ENCODE data around the gene CLCNKB. TPM values are rescaled to one million over a fixed set of nuclear protein-coding genes. Genes with fewer than 3 reads are reported as not detected.
"Not testable (repeated sequence)": the region's sequence is repeated elsewhere in the genome, so short reads cannot be mapped to it uniquely, and the experiment has no call there.

Gene CLCNKB
- total and polyA plus RNA-seq, 2 of the 13 experiments (the other 11 are each of a cell fraction or from before 2014, with no cell fraction given): 0.04 TPM; not detected in 1

DNA sequence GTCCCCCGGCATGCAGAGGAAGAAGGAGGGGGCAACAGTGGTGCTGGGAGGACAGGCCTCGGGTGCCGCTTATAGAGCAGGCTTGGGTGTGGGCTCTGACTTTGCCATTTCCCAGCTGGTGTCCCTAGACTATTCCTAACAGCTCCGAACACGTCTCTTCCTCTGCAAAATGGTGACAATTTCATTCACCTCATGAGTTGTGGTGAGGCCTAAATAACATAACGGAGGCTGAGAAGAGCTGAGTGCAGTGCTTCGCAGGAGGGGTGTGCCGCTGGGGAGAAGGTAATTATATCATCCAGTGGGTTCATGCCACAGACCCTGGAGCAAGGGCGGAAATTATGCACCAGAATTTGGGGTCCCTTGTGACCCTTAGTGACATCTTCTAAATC, 19.1 kb downstream of the CLCNKB start:
- H3K79me2 ChIP-seq (ENCODE audit: insufficient read depth, low read length); H4K20me1 ChIP-seq (ENCODE audit: insufficient read depth, low read length); BruUV-seq (replicated peaks); H3K9me3 ChIP-seq (ENCODE audit: low read length); H3K27ac ChIP-seq (ENCODE audit: extremely low read length, insufficient read depth, low read length); H3K4me2 ChIP-seq (ENCODE audit: low read depth, low read length); FAIRE-seq; POLR2A ChIA-PET; ATAC-seq; H3K4me3 ChIP-seq (replicated peaks in 1 of 3; ENCODE audit: insufficient read depth in 1 of 3, low read depth in 2 of 3, low read length in 3 of 3); DNase-seq (ENCODE audit: low spot score); H3K36me3 ChIP-seq (replicated peaks in 1 of 2; ENCODE audit: control insufficient read depth in 1 of 2, insufficient read depth in 2 of 2, low read length in 2 of 2); intact Hi-C loops (cut with micrococcal nuclease; ENCODE audit: unreplicated experiment); H2AFZ ChIP-seq (ENCODE audit: low read length); in situ Hi-C loops (cut with HindIII; ENCODE audit: extremely low pct_ligation_motif_present, low pct_unique_long_range_greater_than_20kb); H3K9ac ChIP-seq (ENCODE audit: insufficient read depth, low read depth, low read length); CTCF ChIA-PET (ENCODE audit: low intra/inter-chr PET ratio, low total read pairs): not testable (repeated sequence)
- peaks cover 8 to 41% of the 10 kb centered on the region in 2 experiments for H3K27me3 ChIP-seq (ENCODE audit: control insufficient read depth in 1 of 2, insufficient read depth in 2 of 2, low read length in 2 of 2)
- 52% methylated on average over 9 of the region's 9 CpGs for WGBS (ENCODE audit: low lambda C conversion rate)
- peaks cover 30% of the 10 kb centered on the region for H3K4me1 ChIP-seq (ENCODE audit: insufficient read depth, low read length)

DNA sequence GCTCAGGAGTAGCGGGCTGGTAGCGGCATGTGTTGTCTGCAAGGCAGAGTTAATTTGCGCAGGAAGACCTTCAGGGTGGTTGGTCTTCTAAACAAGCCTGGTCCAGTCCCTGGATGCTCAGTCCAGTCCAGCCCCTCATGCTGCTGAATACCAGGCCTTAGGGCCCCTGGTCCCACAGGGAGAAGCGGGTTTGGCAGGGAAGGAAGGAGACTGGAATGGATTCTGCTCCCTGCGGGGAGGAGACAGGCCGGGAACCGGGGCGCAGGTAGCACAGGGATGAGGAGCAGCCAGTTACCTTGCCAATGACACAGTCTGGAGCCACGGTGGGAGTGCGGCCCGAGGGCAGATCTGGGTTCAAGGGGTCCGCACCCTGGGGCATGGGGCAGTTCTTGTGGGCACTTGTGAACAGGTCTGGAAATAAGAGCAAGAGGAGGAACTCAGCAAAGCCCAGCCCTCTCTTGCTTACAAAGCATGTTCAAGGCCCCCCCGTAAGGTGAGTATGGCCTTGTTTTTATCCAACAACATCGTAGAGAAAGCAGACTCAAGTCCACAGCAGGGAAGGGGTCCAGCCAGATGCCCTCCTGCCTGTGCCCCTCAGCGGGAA, 19.7 kb downstream of the CLCNKB start:
- DNase-seq (ENCODE audit: low spot score) (no peak), ATAC-seq (no peak), FAIRE-seq (no peak)
- no TSS peak for BruUV-seq (replicated peaks)
- Histone ChIP-seq H3K9me3 (ENCODE audit: low read length) (no peaks in the 10 kb centered on the region), H3K4me1 (ENCODE audit: insufficient read depth, low read length) (peaks cover 34% of the 10 kb centered on the region), H3K27me3 (ENCODE audit: control insufficient read depth in 1 of 2, insufficient read depth in 2 of 2, low read length in 2 of 2) (peaks cover 7 to 43% of the 10 kb centered on the region in 2 experiments), H3K36me3 (replicated peaks in 1 of 2; ENCODE audit: control insufficient read depth in 1 of 2, insufficient read depth in 2 of 2, low read length in 2 of 2) (no peaks in the 10 kb centered on the region), H2AFZ (ENCODE audit: low read length) (no peak overlapping the region), H3K4me3 (replicated peaks in 1 of 3; ENCODE audit: insufficient read depth in 1 of 3, low read depth in 2 of 3, low read length in 3 of 3) (no peak overlapping the region), H3K9ac (ENCODE audit: insufficient read depth, low read depth, low read length) (no peak overlapping the region), H3K4me2 (ENCODE audit: low read depth, low read length) (no peak overlapping the region), H3K27ac (ENCODE audit: extremely low read length, insufficient read depth, low read length) (no peak overlapping the region), H4K20me1 (ENCODE audit: insufficient read depth, low read length) (no peaks in the 10 kb centered on the region), H3K79me2 (ENCODE audit: insufficient read depth, low read length) (no peaks in the 10 kb centered on the region)
- ChIA-PET CTCF (ENCODE audit: low intra/inter-chr PET ratio, low total read pairs) (no interaction called here), POLR2A (no interaction called here)
- WGBS (ENCODE audit: low lambda C conversion rate): 43% methylated on average over 14 of the region's 15 CpGs
- intact Hi-C loops (cut with micrococcal nuclease; ENCODE audit: unreplicated experiment) (no loop called here), in situ Hi-C loops (cut with HindIII; ENCODE audit: extremely low pct_ligation_motif_present, low pct_unique_long_range_greater_than_20kb) (no loop called here)
- TF ChIP-seq TBX3 (IDR thresholded peaks at IDR 0.05; ENCODE audit: borderline replicate concordance) (no peak), MTA3 (CRISPR knock-in tag; IDR thresholded peaks at IDR 0.05) (no peak), ZNF737 (CRISPR knock-in tag; IDR thresholded peaks at IDR 0.05; ENCODE audit: borderline replicate concordance) (no peak), ZMAT3 (CRISPR knock-in tag; conservative IDR thresholded peaks at IDR 0.05) (no peak), ZFAT (CRISPR knock-in tag; conservative IDR thresholded peaks at IDR 0.05) (no peak), SATB2 (CRISPR knock-in tag; IDR thresholded peaks at IDR 0.05) (no peak)
- TF ChIP-seq, protein P1, sequence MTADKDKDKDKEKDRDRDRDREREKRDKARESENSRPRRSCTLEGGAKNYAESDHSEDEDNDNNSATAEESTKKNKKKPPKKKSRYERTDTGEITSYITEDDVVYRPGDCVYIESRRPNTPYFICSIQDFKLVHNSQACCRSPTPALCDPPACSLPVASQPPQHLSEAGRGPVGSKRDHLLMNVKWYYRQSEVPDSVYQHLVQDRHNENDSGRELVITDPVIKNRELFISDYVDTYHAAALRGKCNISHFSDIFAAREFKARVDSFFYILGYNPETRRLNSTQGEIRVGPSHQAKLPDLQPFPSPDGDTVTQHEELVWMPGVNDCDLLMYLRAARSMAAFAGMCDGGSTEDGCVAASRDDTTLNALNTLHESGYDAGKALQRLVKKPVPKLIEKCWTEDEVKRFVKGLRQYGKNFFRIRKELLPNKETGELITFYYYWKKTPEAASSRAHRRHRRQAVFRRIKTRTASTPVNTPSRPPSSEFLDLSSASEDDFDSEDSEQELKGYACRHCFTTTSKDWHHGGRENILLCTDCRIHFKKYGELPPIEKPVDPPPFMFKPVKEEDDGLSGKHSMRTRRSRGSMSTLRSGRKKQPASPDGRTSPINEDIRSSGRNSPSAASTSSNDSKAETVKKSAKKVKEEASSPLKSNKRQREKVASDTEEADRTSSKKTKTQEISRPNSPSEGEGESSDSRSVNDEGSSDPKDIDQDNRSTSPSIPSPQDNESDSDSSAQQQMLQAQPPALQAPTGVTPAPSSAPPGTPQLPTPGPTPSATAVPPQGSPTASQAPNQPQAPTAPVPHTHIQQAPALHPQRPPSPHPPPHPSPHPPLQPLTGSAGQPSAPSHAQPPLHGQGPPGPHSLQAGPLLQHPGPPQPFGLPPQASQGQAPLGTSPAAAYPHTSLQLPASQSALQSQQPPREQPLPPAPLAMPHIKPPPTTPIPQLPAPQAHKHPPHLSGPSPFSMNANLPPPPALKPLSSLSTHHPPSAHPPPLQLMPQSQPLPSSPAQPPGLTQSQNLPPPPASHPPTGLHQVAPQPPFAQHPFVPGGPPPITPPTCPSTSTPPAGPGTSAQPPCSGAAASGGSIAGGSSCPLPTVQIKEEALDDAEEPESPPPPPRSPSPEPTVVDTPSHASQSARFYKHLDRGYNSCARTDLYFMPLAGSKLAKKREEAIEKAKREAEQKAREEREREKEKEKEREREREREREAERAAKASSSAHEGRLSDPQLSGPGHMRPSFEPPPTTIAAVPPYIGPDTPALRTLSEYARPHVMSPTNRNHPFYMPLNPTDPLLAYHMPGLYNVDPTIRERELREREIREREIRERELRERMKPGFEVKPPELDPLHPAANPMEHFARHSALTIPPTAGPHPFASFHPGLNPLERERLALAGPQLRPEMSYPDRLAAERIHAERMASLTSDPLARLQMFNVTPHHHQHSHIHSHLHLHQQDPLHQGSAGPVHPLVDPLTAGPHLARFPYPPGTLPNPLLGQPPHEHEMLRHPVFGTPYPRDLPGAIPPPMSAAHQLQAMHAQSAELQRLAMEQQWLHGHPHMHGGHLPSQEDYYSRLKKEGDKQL (CRISPR knock-in tag; IDR thresholded peaks at IDR 0.05; ENCODE audit: low read depth): no peak
- TF ChIP-seq, protein P2, sequence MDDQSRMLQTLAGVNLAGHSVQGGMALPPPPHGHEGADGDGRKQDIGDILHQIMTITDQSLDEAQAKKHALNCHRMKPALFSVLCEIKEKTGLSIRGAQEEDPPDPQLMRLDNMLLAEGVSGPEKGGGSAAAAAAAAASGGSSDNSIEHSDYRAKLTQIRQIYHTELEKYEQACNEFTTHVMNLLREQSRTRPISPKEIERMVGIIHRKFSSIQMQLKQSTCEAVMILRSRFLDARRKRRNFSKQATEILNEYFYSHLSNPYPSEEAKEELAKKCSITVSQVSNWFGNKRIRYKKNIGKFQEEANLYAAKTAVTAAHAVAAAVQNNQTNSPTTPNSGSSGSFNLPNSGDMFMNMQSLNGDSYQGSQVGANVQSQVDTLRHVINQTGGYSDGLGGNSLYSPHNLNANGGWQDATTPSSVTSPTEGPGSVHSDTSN (CRISPR knock-in tag; IDR thresholded peaks at IDR 0.05; ENCODE audit: borderline replicate concordance): no peak

Measured in HepG2 (cell line).